Progenitor cell of endocrine pancreas (in vitro differentiated cells): ENCODE results near the gene ATG7. TPM values are rescaled to one million over a fixed set of nuclear protein-coding genes. Genes with fewer than 3 reads are reported as not detected.

Source experiments
- DNase-seq: peaks from one replicate; pipeline ENCODE4 v3.0.0; 2021; ENCODE audit warnings: low spot score; ENCODE audit not compliant: unreplicated experiment
- H3K27ac Mint-ChIP-seq: 2 replicates; pipeline ENCODE4 v1.8.0; 2021; ENCODE audit warnings: mild to moderate bottlenecking, moderate library complexity, mixed read lengths
- H3K27me3 Mint-ChIP-seq: 2 replicates; pipeline ENCODE4 v1.8.0; 2021; ENCODE audit warnings: mixed read lengths
- H3K36me3 Mint-ChIP-seq: 2 replicates; pipeline ENCODE4 v1.8.0; 2022; ENCODE audit warnings: mixed read lengths; ENCODE audit not compliant: insufficient read depth
- H3K4me1 Mint-ChIP-seq: 2 replicates; pipeline ENCODE4 v1.8.0; 2021; ENCODE audit warnings: low read depth, mixed read lengths
- H3K4me3 Mint-ChIP-seq: 2 replicates; pipeline ENCODE4 v1.8.0; 2021; ENCODE audit warnings: low read depth, mild to moderate bottlenecking, moderate library complexity, mixed read lengths
- H3K9me3 Mint-ChIP-seq: 2 replicates; pipeline ENCODE4 v1.8.0; 2021; ENCODE audit warnings: low read depth, mixed read lengths
- total RNA-seq: library from RNA; stranded (reverse); gene quantifications from 2 replicates; pipeline ENCODE4 v1.2.1, GENCODE V29; 2021
- TF ChIP-seq, protein P1 (sequence below): fragments of 200-600 bp; sonication (generic); IDR thresholded peaks from one replicate; pipeline ENCODE4 v1.5.0; 2021; ENCODE audit warnings: antibody characterized with exemption, mild to moderate bottlenecking; ENCODE audit not compliant: unreplicated experiment

The ATG7 gene
- total RNA-seq, 1 donor from 2014 or later = 29.1 TPM

- DNase-seq = no peak
- no peak overlapping the region for H3K4me3 Mint-ChIP-seq
- H3K4me1 Mint-ChIP-seq = peaks cover 5% of the 10 kb centered on the region
- peaks cover 1% of the 10 kb centered on the region for H3K36me3 Mint-ChIP-seq
- no peaks in the 10 kb centered on the region for H3K27me3 Mint-ChIP-seq
- no peaks in the 10 kb centered on the region for H3K9me3 Mint-ChIP-seq
- TF ChIP-seq, protein P1, sequence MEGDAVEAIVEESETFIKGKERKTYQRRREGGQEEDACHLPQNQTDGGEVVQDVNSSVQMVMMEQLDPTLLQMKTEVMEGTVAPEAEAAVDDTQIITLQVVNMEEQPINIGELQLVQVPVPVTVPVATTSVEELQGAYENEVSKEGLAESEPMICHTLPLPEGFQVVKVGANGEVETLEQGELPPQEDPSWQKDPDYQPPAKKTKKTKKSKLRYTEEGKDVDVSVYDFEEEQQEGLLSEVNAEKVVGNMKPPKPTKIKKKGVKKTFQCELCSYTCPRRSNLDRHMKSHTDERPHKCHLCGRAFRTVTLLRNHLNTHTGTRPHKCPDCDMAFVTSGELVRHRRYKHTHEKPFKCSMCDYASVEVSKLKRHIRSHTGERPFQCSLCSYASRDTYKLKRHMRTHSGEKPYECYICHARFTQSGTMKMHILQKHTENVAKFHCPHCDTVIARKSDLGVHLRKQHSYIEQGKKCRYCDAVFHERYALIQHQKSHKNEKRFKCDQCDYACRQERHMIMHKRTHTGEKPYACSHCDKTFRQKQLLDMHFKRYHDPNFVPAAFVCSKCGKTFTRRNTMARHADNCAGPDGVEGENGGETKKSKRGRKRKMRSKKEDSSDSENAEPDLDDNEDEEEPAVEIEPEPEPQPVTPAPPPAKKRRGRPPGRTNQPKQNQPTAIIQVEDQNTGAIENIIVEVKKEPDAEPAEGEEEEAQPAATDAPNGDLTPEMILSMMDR = no peak
- H3K27ac Mint-ChIP-seq = no peak overlapping the region
Observed at GRCh38 chr3:11542551-11542950, 270.4 kb downstream of the ATG7 start.

- Mint-ChIP-seq H3K4me1 (peaks cover 5% of the 10 kb centered on the region), H3K27ac (no peak overlapping the region)
- TF ChIP-seq, protein P1 = no peak
Observed at GRCh38 chr3:11543141-11543947, 271.1 kb downstream of the ATG7 start.

DNA sequence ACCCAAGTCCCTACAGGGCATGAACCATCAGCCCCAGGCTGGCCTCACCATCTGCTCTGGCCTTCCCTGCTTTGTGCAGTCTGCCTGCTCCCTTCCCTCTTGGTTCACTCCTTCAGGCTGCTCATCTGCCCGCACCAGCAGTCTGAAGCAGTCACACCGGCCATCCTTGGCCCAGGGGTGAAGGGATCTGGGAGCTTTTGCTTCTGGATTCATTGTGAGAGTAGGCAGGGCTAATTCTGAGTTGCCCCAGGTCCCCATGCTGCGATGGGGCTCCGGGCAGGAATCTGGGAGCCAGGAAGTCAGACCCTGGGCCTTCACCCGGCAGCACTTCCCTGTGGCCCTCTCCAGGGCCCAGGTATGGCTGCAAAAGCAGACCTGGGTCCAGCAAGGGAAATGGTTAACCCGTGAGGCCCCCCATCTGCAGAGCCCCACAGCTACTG is 271.8 kb downstream of the ATG7 start:
- Mint-ChIP-seq H3K4me1 (peaks cover 5% of the 10 kb centered on the region), H3K27ac (no peak overlapping the region), H3K36me3 (peaks cover 5% of the 10 kb centered on the region), H3K27me3 (no peaks in the 10 kb centered on the region), H3K9me3 (no peaks in the 10 kb centered on the region), H3K4me3 (no peak overlapping the region)
- TF ChIP-seq, protein P1 = no peak
- DNase-seq = no peak

More at GRCh38 chr3:11543141-11543947, 271.1 kb downstream of the ATG7 start:
- Mint-ChIP-seq H3K4me3 (no peak overlapping the region), H3K9me3 (no peaks in the 10 kb centered on the region), H3K36me3 (peaks cover 1% of the 10 kb centered on the region), H3K27me3 (no peaks in the 10 kb centered on the region)
- DNase-seq = no peak

- no peaks in the 10 kb centered on the region for H3K9me3 Mint-ChIP-seq
- TF ChIP-seq, protein P1 = no peak
- H3K36me3 Mint-ChIP-seq = peaks cover 7% of the 10 kb centered on the region
- no peak for DNase-seq
- no peak overlapping the region for H3K27ac Mint-ChIP-seq
- H3K4me3 Mint-ChIP-seq = no peak overlapping the region
- no peaks in the 10 kb centered on the region for H3K27me3 Mint-ChIP-seq
- peaks cover 1% of the 10 kb centered on the region for H3K4me1 Mint-ChIP-seq
Observed at GRCh38 chr3:11544412-11545181, 272.4 kb downstream of the ATG7 start.

DNA sequence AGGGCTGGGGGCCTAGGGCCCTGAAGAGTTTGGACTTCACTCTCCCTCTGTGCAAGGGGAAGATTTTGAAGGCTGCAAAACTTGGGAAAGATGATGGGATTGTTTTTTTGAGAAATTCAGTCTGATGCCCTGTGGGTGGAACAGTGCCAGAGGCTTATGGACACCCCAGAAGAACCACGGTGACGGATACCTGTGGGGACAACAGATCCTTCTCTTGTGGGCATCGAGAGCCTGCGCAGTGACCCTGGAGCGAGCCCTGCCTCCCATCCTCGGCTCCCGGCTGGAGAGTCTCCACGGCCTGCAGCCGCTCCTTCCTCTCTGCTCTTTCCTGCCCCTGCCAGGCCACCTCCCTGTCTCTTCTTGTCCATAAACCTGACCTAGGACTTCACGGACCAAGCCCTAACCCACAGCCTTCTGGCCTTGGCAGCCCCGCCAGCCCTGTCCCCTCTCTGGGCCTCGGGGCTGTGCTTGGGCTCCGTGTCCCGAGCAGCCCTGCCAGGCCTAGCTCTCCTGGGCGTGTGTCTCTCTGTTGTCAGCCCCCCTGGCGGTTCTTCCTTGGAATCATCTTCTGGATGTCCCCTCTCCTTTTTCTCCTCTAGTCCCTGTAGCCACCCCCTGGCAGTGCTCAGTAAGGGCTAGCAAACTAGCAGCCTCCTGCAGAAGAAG is 273.1 kb downstream of the ATG7 start:
- TF ChIP-seq, protein P1 = no peak
- peaks cover 7% of the 10 kb centered on the region for H3K36me3 Mint-ChIP-seq
- H3K27ac Mint-ChIP-seq = no peak overlapping the region
- H3K4me3 Mint-ChIP-seq = no peak overlapping the region
- no peaks in the 10 kb centered on the region for H3K4me1 Mint-ChIP-seq
- DNase-seq = no peak
- H3K27me3 Mint-ChIP-seq = no peaks in the 10 kb centered on the region
- H3K9me3 Mint-ChIP-seq = no peaks in the 10 kb centered on the region
